HG02588 (cell line): ENCODE data around the gene LRRC74B.
"Not testable (repeated sequence)": the region's sequence is repeated elsewhere in the genome, so short reads cannot be mapped to it uniquely, and the experiment has no call there.

Experiments used
- ATAC-seq: cut with Tn5 transposase; IDR thresholded peaks from one replicate; pipeline ENCODE4 v1.9.1; 2021; ENCODE audit warnings: mild to moderate bottlenecking, moderate library complexity; ENCODE audit not compliant: unreplicated experiment

The LRRC74B gene

DNA sequence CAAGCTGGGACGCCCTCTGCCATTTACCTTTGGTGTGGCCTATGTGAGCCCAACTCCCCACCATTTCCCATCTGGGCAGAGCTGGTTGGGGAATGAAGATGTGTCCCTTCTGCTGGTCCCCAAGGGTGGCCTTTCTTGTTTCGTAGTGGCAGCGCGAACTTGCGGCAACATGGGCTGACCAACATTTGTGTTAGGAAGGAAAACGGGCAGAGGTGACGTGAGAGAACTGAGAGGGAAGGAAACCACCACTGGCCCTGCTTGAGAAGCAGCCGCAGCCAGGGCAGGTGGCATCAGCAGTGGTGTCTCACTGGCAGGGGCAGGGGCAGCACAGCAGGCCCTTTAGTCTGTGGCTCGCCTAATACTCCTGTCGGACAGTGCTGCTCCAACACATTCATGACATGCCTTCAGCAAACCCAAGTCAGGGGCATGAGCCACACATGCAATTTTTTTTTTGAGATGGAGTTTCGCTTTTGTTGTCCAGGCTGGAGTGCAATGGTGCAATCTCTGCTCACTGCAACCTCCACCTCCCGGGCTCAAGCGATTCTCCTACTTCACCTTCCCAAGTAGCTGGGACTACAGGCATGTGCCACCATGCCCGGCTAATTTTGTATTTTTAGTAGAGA lies 29.9 kb downstream of the LRRC74B start:
- ATAC-seq: no peak

DNA sequence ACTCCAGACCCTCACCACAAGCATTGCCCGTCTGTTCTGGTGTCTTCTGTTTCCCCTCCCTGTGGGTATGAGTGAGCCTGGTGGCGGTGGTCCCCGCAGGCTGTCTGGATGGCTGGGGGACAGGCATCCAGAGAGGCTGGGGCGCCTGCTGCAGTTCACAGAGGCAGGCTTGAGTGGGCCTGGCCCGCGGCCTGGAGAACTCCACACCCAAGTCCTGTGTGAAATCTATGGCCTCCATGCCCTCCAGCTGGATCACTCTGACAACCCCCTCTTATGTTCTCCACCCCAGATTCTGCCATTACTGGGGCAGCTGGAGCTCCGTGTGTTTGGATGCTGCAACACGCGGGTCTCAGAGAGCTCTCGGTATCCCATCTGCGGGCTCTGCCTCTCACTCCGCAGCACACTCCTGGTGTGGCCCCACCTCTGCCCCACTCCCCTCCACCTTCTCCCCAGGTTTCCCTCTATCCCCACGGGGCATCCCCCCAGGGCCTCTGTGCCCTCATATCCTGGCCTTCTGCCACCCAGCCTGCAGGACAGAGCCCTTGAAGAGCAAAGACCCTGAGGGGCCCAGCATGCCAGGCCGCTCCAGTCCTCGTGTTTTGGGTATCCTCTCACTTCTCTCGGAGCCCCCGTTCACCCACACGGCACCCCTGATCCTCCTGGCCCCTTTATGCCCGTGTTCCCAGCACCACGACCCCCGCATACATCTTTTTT lies 31.3 kb downstream of the LRRC74B start:
- no peak for ATAC-seq

DNA sequence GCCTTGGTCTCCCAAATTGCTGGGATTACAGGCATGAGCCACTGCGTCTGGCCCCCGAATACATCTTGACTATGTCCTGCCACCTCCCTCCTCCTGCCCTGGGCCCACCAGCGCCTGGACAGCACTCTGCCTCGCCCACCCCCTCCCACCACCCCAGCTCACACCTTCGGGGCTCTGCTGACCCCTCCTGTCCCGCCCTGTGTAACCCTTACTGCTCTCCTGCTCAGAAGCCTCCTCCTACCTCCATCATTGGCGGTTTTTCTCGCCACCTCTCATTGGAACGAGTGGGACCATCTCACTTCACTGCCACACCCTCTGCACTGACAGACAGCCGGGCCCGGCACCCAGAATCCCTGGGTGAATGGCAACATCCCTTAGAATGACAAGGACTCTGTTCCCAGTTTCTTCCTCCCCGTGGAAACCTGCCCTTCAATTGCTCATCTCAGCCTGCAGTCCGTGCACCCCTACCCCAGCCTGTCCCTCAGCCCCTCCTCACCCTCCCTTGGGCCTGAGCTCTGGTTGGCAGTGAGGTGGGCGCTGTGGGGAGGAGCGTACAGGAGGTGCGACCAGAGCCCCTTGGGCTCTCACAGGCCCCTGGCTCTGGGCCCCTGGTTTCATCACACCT lies 32.2 kb downstream of the LRRC74B start:
- ATAC-seq: no peak

DNA sequence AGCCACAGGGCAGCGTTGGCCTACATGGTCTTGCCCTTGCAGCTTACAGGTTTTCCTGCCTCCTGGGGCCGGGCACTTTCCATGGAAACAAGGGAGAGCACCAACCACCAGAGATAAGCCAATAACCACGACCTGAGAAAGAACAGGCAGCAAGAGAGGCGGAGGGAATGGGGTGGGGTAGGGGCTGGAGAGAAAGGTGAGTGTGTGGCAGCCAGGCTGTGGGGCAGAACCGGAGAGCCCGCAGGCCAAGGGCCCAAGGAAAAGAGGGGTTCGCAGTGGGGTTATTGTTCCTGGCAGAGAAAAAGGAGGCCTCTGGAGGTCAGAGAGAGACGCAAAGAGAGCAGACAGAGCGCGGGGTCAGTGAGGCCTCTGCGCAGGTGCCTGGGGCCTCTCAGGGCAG lies 33.2 kb downstream of the LRRC74B start:
- no peak for ATAC-seq

DNA sequence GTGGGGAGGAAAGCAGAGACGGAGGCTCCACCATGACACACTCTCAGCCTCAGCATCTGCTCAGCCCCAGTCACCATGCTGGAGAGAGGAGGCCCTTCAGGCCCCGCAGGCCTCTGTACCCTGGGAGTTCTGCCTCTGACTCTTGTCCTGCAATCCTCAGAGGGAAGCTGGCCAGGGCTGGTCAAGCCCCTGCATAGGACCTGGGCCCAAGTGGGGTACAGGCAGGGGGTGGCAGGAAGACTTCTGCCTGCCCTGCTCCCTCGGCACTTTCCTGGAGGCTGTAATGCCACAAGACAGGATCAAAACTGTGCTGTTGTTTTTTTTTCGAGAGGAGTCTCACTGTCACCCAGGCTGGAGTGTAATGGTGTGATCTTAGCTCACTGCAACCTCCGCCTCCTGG lies 33.7 kb downstream of the LRRC74B start:
- ATAC-seq: no peak

DNA sequence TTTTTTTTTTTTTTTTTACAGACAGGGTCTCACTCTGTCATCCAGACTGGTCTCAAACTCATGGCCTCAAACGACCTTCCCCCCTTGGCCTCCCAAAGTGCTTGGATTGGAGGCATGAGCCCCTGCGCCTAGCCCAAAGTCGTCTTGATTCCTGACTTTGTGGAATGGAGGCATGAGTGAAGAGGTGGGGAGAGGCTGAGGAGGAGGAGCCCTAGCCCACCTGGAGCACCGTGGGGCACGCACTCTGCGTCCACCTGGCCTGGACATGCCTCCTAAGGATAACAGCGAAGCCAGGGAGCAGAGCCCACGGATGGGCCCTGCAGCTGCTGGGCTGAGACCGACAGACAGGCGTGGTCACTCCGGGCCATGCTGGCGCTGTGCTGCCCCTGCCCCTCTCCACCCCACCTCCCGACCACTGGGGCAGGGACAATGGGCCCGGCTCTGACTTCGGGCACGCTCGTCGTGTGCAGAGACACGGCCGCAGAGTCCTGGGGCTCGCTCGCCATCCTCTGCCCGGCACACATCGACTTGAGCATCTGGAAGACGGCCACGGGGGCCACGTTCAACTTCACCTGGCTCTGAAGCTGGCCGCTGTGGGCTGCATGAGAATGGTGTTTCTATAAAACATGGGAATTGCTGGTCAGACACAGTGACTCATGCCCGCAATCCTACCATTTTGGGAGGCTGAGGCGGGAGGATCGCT lies 34.8 kb downstream of the LRRC74B start:
- no peak for ATAC-seq

DNA sequence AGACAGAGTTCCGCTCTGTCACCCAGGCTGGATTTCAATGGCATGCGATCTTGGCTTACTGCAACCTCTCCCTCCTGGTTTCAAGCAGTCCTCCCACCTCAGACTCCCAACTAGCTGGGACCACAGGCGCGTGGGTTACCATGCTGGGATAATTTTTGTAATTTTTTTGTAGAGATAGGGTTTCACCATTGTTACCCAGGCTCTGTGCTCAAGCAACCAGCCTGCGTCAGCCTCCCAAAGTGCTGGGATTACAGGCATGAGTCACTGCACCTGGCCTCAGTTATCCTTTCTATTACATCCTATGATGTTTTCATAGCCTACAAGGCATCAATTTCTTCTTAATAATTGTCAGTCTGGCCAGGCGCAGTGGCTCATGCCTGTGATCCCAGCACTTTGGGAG lies 36.5 kb downstream of the LRRC74B start:
- ATAC-seq: no peak

DNA sequence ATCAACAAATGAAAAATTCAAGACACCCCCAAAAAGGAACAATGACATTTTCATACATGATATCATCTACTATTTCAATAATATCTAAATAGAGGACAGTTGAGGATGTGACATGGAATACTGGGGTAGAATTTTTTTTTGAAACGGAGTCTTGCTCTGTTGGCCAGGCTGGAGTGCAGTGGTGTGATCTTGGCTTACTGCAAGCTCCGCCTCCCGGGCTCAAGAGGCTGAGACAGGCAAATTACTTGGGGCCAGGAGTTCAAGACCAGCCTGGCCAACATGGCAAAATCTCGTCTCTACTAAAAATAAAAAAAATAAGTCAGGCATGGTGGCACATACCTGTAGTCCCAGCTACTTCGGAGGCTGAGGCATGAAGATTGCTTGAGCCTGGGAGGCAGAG lies 41.4 kb downstream of the LRRC74B start:
- no peak for ATAC-seq

DNA sequence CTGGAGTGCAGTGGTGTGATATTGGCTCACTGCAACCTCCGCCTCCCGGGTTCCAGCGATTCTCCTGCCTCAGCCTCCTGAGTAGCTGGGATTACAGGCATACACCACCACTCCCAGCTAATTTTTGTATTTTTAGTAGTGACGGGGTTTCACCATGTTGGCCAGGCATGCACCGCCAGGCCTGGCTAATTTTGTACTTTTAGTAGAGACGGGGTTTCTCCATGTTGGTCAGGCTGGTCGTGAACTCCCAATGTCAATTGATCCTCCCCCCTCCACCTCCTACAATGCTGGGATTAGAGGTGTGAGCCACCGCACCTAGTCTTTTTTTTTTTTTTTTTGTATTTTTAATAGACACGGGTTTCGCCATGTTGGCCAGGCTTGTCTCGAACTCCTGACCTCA lies 42.2 kb downstream of the LRRC74B start:
- ATAC-seq: not testable (repeated sequence)

DNA sequence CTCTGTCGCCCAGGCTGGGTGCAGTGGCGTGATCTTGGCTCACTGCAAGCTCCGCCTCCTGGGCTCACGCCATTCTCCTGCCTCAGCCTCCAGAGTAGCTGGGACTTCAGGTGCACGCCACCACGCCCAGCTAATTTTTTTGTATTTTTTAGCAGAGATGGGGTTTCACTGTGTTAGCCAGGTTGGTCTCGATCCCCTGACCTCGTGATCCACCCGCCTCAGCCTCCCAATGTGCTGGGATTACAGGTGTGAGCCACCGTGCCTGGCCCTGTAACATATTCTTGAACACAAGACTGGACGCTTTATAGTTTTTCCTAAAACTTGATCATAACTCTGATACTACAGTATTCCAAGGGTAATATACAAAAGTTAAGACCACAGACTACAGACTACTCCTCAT lies 45.5 kb downstream of the LRRC74B start:
- ATAC-seq: not testable (repeated sequence)

DNA sequence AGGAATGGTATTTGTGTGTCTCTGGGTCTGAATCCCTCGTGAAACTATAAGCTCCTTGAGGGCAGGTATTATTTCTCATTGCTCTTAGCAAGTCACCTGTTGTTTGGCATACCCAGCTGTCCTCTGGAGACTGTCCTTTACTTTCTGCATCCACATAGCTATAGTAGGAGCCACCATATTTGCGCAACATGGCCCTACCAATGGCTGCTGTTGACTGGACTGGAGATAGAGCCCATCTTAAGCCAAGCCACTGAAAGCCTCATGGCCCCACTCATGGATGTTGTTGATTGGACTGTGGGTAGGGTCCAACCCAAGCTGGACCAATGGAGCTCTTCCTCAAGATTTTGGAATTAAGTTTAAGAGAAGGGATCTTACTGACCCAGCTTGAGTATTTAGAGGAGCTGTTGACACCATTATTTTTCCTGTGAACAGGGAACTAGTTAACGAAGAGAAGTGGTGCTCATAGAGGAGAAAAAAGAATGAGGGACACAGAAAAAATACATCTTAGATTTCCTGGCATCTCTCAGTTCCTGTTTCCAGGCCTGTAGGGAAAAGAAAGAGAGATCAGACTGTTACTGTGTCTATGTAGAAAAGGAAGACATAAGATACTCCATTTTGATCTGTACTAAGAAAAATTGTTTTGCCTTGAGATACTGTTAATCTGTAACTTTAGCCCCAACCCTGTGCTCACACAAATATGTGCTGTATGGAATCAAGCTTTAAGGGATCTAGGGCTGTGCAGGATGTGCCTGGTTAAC lies 47.2 kb downstream of the LRRC74B start:
- no peak for ATAC-seq

DNA sequence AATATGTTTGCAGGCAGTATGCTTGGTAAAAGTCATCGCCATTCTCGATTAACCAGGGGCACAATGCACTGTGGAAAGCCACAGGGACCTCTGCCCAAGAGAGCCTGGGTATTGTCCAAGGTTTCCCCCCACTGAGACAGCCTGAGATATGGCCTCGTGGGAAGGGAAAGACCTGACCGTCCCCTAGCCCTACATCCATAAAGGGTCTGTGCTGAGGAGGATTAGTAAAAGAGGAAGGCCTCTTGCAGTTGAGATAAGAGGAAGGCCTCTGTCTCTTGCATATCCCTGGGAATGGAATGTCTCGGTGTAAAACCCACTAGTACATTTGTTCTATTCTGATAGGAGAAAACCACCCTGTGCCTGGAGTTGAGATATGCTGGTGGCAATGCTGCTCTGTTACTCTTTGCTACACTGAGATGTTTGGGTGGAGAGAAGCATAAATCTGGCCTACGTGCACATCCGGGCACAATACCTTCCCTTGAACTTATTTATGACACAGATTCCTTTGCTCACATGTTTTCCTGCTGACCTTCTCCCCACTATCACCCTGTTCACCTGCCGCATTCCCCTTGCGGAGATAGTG lies 47.9 kb downstream of the LRRC74B start:
- ATAC-seq: not testable (repeated sequence)

DNA sequence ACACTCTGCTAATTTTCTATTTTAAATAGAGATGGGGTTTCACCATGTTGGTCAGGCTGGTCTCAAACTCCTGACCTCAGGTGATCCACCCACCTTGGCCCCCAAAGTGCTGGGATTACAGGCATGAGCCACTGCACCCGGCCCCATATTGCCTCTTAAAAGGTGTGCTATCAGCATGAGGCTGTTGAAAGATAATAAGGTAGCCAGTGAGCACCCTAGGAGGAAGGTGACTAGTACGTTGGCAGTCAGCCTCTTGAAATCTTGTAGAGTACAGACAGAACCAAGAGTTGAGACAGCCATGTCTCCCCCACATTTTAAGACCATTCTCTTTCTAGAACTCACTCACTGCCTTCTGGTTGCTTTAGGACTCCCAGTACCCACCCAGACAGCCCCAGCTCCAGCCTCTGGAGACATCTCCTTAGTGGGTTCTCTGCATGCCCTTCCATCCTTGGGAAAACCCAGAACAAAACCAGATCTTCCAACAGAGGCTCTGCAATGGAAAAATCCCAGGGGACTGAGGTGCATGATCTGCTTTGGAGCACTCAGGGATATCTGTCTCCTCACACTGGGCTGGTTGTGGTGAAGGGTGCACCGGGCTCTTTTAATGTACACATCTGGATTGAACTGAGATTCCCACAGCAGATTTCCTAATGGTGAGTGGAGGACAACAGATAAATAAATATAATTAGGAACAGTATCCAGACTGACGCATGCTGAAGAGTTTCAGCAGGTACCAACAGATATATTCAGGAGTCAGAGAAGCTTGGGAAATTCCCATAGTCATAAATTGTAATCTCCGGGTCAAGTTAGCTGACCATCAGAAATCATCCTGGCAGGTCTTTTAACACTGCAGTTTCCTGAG lies 49.4 kb downstream of the LRRC74B start:
- ATAC-seq: no peak

DNA sequence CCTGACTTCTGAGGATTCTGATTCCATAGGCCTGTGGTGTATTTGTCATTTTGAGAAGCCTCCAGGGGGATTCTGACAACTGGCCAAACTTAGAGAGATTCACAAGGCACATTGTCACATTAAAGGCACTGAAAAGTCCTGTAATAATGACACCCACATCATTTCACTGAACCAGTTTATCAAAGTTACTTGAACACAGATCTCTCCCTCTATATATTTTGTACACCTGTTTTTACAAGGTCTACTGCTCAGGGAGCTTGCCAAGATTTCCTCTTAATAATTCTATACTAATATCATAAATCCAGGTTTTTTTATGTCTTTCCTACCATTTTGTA lies 50.0 kb downstream of the LRRC74B start:
- ATAC-seq: no peak

DNA sequence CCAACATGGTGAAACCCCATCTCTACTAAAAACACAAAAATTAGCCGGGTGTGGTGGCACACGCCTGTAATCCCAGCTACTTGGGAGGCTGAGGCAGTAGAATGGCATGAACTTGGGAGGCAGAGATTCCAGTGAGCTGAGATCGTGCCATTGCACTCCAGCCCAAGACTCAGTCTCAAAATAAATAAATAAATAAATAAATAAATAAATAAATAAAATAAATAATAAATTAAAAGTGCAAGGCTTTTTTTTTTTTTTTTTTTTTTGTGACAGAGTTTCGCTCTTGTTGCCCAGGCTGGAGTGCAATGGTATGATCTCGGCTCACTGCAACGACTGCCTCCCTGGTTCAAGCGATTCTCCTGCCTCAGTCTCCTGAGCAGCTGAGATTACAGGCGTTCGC lies 51.1 kb downstream of the LRRC74B start:
- ATAC-seq: not testable (repeated sequence)

DNA sequence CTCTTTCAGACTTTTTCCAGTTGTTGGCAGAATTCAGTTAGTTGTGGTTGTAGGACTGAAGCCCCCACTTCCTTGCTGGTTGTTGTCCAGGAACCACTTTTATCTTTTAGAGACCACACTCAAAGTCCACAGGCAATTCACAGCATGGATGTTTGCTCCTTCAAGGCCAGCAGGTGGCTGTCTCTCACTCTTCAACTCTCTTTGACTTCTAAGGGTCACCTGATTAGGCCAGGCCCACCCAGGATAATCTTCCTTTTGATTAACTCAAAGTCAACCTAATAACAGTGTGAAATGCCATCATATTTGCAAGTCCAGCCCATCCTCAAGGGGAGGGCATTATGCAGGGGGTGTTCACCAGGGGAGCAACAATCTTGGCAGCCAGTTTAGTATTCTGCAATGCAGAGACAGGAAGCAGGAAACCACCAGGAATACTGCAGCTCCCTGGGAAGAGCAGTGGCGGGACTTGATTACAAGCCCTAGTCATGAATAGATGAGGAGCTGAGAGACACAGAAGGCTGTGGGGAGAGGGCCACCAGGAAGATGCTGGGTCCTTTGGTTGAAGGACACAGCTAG lies 52.4 kb downstream of the LRRC74B start:
- no peak for ATAC-seq

DNA sequence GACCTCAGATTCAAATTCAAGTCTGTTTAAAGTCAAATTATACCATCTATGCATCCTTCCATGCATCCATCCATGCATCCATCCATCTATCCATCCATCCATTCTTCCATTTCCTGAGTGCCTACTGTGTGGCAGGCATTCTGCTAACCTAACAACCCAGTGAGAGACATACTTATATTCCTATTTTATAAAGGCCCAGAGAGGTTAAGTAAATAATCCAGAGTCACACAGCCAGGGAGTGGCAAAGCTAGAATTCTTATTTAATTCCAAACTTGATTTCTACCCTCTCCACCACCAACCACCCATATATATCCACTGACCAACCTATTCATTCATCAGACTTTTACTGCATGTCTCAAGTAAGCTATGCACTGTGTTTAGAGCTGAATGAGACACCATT lies 53.8 kb downstream of the LRRC74B start:
- ATAC-seq: no peak

DNA sequence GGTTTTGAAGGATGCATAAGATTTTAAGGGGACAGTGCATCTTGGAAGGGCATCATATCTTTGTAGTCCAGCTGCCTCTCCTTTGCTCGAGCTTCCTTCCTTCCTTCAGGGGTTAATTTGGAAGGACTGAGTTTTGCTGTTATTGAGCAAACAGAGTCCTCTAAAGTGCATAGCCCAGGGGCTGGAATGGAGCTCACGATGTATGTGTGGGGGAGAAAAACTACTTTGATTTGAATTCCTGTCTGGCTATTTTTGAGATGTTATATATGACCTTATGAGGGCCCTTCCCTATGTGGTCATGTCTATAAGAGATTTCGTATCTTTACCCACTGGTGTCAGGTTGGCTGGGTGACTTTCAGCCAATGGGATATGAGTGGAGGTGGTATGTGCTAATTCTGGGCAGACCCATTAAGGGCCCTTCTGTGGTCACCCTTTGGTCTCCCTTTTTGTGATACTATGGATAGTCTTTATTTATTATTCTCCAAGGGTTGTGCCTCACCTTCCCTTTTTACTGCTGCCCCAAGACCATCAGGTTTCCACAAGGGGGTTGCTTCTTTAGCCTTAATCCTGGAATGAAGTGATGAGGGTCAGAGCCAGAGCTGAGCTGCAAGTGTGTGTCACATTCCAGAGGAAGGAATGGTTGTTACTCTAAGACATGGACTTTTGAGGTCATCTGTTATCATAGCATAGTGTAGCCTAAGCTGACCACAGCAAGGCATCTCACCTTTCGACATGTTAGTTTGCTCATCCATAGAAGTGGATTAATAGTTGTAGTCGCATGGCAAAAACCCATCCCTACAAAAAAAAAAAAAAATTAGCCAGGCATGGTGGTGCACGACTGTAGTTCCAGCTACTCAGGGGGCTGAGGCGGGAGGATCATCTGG lies 54.6 kb downstream of the LRRC74B start:
- ATAC-seq: no peak
